22Rv1 (cell line): ENCODE measurements around the gene WEE2.

Experiments used
- ZFX ChIP-seq: fragments of 450-650 bp; IDR thresholded peaks from 2 replicates; pipeline ENCODE4 v1.6.1; 2017; ENCODE audit warnings: antibody characterized with exemption, borderline replicate concordance
- TF ChIP-seq, protein P1 (sequence below): fragments of 450-650 bp; IDR thresholded peaks from 2 replicates; pipeline ENCODE4 v1.5.1; 2017; ENCODE audit warnings: mild to moderate bottlenecking

DNA sequence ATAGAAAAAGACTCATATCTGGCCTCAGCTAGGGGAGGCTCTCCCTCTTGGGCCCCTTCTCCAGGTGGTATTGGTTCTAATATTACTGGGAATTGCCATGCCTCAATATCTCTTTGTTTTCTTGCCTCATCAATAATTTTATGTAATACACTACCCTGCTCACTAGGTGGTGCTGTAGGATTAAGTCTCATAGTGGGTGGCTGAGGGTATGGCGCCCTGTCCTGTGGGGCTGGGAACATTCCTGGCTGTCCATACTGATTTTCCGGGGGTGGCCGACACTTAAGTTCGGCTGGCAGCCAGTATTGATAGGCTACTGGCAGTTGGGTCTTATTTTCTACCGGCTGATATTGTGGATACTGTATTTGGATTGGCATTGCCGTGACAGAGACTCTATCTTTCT lies 46.8 kb downstream of the WEE2 start:
- TF ChIP-seq, protein P1, sequence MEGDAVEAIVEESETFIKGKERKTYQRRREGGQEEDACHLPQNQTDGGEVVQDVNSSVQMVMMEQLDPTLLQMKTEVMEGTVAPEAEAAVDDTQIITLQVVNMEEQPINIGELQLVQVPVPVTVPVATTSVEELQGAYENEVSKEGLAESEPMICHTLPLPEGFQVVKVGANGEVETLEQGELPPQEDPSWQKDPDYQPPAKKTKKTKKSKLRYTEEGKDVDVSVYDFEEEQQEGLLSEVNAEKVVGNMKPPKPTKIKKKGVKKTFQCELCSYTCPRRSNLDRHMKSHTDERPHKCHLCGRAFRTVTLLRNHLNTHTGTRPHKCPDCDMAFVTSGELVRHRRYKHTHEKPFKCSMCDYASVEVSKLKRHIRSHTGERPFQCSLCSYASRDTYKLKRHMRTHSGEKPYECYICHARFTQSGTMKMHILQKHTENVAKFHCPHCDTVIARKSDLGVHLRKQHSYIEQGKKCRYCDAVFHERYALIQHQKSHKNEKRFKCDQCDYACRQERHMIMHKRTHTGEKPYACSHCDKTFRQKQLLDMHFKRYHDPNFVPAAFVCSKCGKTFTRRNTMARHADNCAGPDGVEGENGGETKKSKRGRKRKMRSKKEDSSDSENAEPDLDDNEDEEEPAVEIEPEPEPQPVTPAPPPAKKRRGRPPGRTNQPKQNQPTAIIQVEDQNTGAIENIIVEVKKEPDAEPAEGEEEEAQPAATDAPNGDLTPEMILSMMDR, result peak; percentile 76
- no peak for TF ChIP-seq ZFX
